HG03280 (cell line): ENCODE data around the gene GPRC5C.
"Not testable (repeated sequence)": the region's sequence is repeated elsewhere in the genome, so short reads cannot be mapped to it uniquely, and the experiment has no call there.

Experiments
- ATAC-seq: cut with Tn5 transposase; IDR thresholded peaks from one replicate; pipeline ENCODE4 v1.9.1; 2021; ENCODE audit warnings: mild to moderate bottlenecking, moderate library complexity; ENCODE audit not compliant: unreplicated experiment

Gene GPRC5C

GRCh38 chr17:74467221-74467951, 35.5 kb downstream of the GPRC5C start:
- ATAC-seq: peak; percentile 64

GRCh38 chr17:74471341-74471740, 39.5 kb downstream of the GPRC5C start:
- ATAC-seq: no peak

- no peak for ATAC-seq
Measured at GRCh38 chr17:74472890-74473289, 41.0 kb downstream of the GPRC5C start.

GRCh38 chr17:74473294-74473693, 41.4 kb downstream of the GPRC5C start:
- no peak for ATAC-seq

- no peak for ATAC-seq
Measured at GRCh38 chr17:74474043-74474792, 42.3 kb downstream of the GPRC5C start.

- ATAC-seq: no peak
Measured at GRCh38 chr17:74475189-74475588, 43.3 kb downstream of the GPRC5C start.

GRCh38 chr17:74477411-74477810, 45.5 kb downstream of the GPRC5C start:
- ATAC-seq: no peak

- no peak for ATAC-seq
Measured at GRCh38 chr17:74478420-74479100, 46.7 kb downstream of the GPRC5C start.

GRCh38 chr17:74480290-74480689, 48.4 kb downstream of the GPRC5C start:
- no peak for ATAC-seq

- ATAC-seq: no peak
Measured at GRCh38 chr17:74481621-74482020, 49.7 kb downstream of the GPRC5C start.

GRCh38 chr17:74484066-74484465, 52.2 kb downstream of the GPRC5C start:
- no peak for ATAC-seq

GRCh38 chr17:74485022-74485743, 53.3 kb downstream of the GPRC5C start:
- ATAC-seq: no peak

GRCh38 chr17:74485841-74486240, 54.0 kb downstream of the GPRC5C start:
- no peak for ATAC-seq

GRCh38 chr17:74488276-74488675, 56.4 kb downstream of the GPRC5C start:
- not testable (repeated sequence) for ATAC-seq

GRCh38 chr17:74490716-74491115, 58.8 kb downstream of the GPRC5C start:
- no peak for ATAC-seq

GRCh38 chr17:74491626-74492025, 59.7 kb downstream of the GPRC5C start:
- no peak for ATAC-seq

- no peak for ATAC-seq
Measured at GRCh38 chr17:74493331-74493833, 61.5 kb downstream of the GPRC5C start.
